GM23338 (cell line): ENCODE results near the gene ERN1. TPM values are rescaled to one million over a fixed set of nuclear protein-coding genes. Genes with fewer than 3 reads are reported as not detected.

ENCODE experiments used
- ATAC-seq: fragments of 200-7000 bp; cut with Tn5 transposase; 3 replicates; pipeline ENCODE4 v1.9.1; 2020
- DNase-seq: peaks from one replicate; pipeline ENCODE4 v3.0.0-alpha.2; 2015; ENCODE audit warnings: low spot score
- H2AFZ ChIP-seq: fragments of 200-600 bp; sonication (generic); 2 replicates; pipeline ENCODE4 v1.8.0; 2016; ENCODE audit warnings: antibody characterized with exemption, mild to moderate bottlenecking, moderate library complexity
- H3F3A ChIP-seq: fragments of 200-600 bp; sonication (generic); replicated peaks from 2 replicates; pipeline ENCODE4 v1.8.0; 2017; ENCODE audit warnings: antibody characterized with exemption, mixed run types, low read depth
- H3K27ac ChIP-seq: fragments of 200-600 bp; sonication (generic); 2 replicates; pipeline ENCODE4 v1.6.1; 2016; ENCODE audit warnings: low read depth
- H3K27me3 ChIP-seq: fragments of 200-600 bp; sonication (generic); 2 replicates; pipeline ENCODE4 v1.8.0; 2016; ENCODE audit warnings: mild to moderate bottlenecking, mixed run types, moderate library complexity; ENCODE audit not compliant: insufficient read depth
- H3K36me3 ChIP-seq: fragments of 200-600 bp; sonication (generic); 2 replicates; pipeline ENCODE4 v1.8.0; 2016; ENCODE audit warnings: mild to moderate bottlenecking; ENCODE audit not compliant: insufficient read depth
- H3K4me1 ChIP-seq: fragments of 200-600 bp; sonication (generic); 2 replicates; pipeline ENCODE4 v1.8.0; 2016; ENCODE audit warnings: mild to moderate bottlenecking, moderate library complexity; ENCODE audit not compliant: insufficient read depth
- H3K4me2 ChIP-seq: fragments of 200-600 bp; sonication (generic); 2 replicates; pipeline ENCODE4 v1.7.1; 2017; ENCODE audit warnings: mixed run types
- H3K4me3 ChIP-seq: fragments of 200-600 bp; sonication (generic); 2 replicates; pipeline ENCODE4 v1.6.1; 2016; ENCODE audit warnings: mixed run types
- H3K79me2 ChIP-seq: fragments of 200-600 bp; sonication (generic); replicated peaks from 2 replicates; pipeline ENCODE4 v1.8.0; 2017; ENCODE audit warnings: mild to moderate bottlenecking; ENCODE audit not compliant: insufficient read depth
- H3K9me2 ChIP-seq: fragments of 200-600 bp; sonication (generic); 2 replicates; pipeline ENCODE4 v1.8.0; 2017; ENCODE audit not compliant: insufficient read depth
- H4K20me1 ChIP-seq: fragments of 200-600 bp; sonication (generic); replicated peaks from 2 replicates; pipeline ENCODE4 v1.8.0; 2017; ENCODE audit warnings: mild to moderate bottlenecking; ENCODE audit not compliant: insufficient read depth
- H3K27ac Mint-ChIP-seq: 2 replicates; pipeline ENCODE4 v1.8.0; 2020; ENCODE audit warnings: inconsistent platforms, mild to moderate bottlenecking, moderate library complexity, mixed read lengths
- H3K27me3 Mint-ChIP-seq: 3 replicates; pipeline ENCODE4 v1.8.0; 2022; ENCODE audit warnings: low read depth, mild to moderate bottlenecking, moderate library complexity, mixed read lengths, inconsistent platforms; ENCODE audit not compliant: insufficient read depth, poor library complexity
- H3K36me3 Mint-ChIP-seq: 3 replicates; pipeline ENCODE4 v1.8.0; 2021; ENCODE audit warnings: low read depth, mild to moderate bottlenecking, inconsistent platforms, moderate library complexity, mixed read lengths
- H3K4me1 Mint-ChIP-seq: 3 replicates; pipeline ENCODE4 v1.8.0; 2020; ENCODE audit warnings: mild to moderate bottlenecking, inconsistent platforms, mixed read lengths
- H3K4me3 Mint-ChIP-seq: 3 replicates; pipeline ENCODE4 v1.8.0; 2021; ENCODE audit warnings: moderate library complexity, mild to moderate bottlenecking, inconsistent platforms, mixed read lengths
- H3K9me3 Mint-ChIP-seq: 3 replicates; pipeline ENCODE4 v1.8.0; 2020; ENCODE audit warnings: moderate library complexity, mild to moderate bottlenecking, inconsistent platforms, mixed read lengths
- CREB1 ChIP-seq: fragments of 250-450 bp; sonication (Bioruptor Pico); IDR thresholded peaks from 2 replicates; pipeline ENCODE4 v1.5.0; 2020; ENCODE audit warnings: low read depth, mild to moderate bottlenecking, moderate library complexity
- EZH2 ChIP-seq: fragments of 200-600 bp; sonication (generic); IDR thresholded peaks from one replicate; pipeline ENCODE4 v1.8.0; 2017; ENCODE audit warnings: antibody characterized with exemption, mild to moderate bottlenecking, low read depth; ENCODE audit not compliant: unreplicated experiment
- EZH2phosphoT487 ChIP-seq: fragments of 200-600 bp; sonication (generic); IDR thresholded peaks from one replicate; pipeline ENCODE4 v1.8.1; 2018; ENCODE audit warnings: antibody characterized with exemption; ENCODE audit not compliant: unreplicated experiment
- JUNB ChIP-seq: IDR thresholded peaks from one replicate; pipeline ENCODE4 v1.6.1; 2016; ENCODE audit warnings: antibody characterized with exemption; ENCODE audit not compliant: unreplicated experiment
- NANOG ChIP-seq: IDR thresholded peaks from 2 replicates; pipeline ENCODE4 v1.6.1; 2016; ENCODE audit warnings: antibody characterized with exemption, borderline replicate concordance
- POLR2AphosphoS5 ChIP-seq: IDR thresholded peaks from 2 replicates; pipeline ENCODE4 v1.6.1; 2016; ENCODE audit warnings: antibody characterized with exemption, low read depth
- STAT1 ChIP-seq: IDR thresholded peaks from one replicate; pipeline ENCODE4 v1.6.1; 2016; ENCODE audit warnings: antibody characterized with exemption; ENCODE audit not compliant: unreplicated experiment
- ZNF114 ChIP-seq: fragments of 250-450 bp; sonication (Bioruptor Pico); IDR thresholded peaks from 2 replicates; pipeline ENCODE4 v1.5.0; 2020; ENCODE audit warnings: mild to moderate bottlenecking, moderate library complexity
- ZNF331 ChIP-seq: fragments of 250-450 bp; sonication (Bioruptor Pico); IDR thresholded peaks from 2 replicates; pipeline ENCODE4 v1.5.0; 2020; ENCODE audit warnings: low read depth, mild to moderate bottlenecking, moderate library complexity
- polyA plus RNA-seq: library from polyadenylated mRNA; unstranded; fragments of >200 nt; fragmentation: Nextera tagmentation; extraction: Ambion mirVana; gene quantifications from 2 replicates; pipeline ENCODE4 v1.2.1, GENCODE V29; 2016
- total RNA-seq: library from RNA; depleted of rRNA; stranded (reverse); fragments of >200 nt; shearing (Covaris generic); gene quantifications from 2 replicates; pipeline ENCODE4 v1.2.3, GENCODE V29; 2014
- TF ChIP-seq, protein P1 (sequence below), 2 experiments: fragments of 200-600 bp in 1 of 2; sonication (generic) in 1 of 2; conservative IDR thresholded peaks; 2 replicates each; pipeline versions ENCODE4 v1.5.1 to v1.6.1; 2016 to 2017; ENCODE audit warnings: antibody characterized with exemption in 2 of 2, low read depth in 2 of 2, mild to moderate bottlenecking in 2 of 2, moderate library complexity in 1 of 2
- TF ChIP-seq, protein P2 (sequence below): fragments of 250-450 bp; sonication (Bioruptor Pico); IDR thresholded peaks from 2 replicates; pipeline ENCODE4 v1.5.0; 2020; ENCODE audit warnings: mild to moderate bottlenecking, moderate library complexity
- TF ChIP-seq, protein P3 (sequence below): IDR thresholded peaks from 2 replicates; pipeline ENCODE4 v1.6.1; 2016; ENCODE audit warnings: antibody characterized with exemption

ERN1 gene
- total and polyA plus RNA-seq, 2 experiments from 2014 or later, result 5.9 to 7.5 TPM

DNA sequence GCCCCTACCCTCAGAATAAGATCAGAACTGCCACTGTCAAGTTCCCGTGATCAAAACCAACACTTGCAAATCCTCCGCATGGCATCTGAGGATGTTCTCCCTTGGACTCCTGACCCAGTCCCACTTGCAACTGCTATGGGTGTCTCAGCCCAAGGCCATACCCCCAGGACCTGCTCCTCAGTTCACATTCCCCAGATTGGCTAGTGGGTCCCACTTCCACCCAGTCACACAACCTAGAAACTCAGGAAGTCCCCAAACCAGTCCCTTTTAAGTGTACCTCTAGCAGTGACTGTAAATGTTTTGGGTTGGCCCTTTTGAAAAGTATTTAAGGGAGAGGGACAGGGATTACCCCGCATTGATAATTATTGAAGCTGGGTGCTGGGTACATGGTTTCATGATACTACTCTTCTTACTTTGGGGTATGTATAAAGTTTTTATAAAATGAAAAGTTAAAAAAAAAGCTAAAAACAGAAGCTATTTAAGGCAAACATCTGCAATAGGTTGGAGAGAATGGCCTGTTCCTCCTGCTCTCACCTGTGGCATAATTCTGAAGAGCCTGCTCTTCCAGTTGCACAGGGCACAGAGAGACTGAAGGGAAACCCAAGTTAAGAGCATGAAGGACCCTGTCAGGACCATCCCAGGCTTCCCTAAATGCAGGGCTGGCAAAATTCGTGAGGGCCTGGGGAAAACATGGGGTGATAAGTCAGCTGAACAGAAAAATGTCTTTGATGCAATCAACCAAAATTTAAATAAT is 42.5 kb downstream of the ERN1 start:
- H3K9me2 ChIP-seq, result no peaks in the 10 kb centered on the region
- no peaks in the 10 kb centered on the region for H3K27me3 ChIP-seq
- H3K4me3 ChIP-seq, result no peak overlapping the region
- TF ChIP-seq, protein P1, sequence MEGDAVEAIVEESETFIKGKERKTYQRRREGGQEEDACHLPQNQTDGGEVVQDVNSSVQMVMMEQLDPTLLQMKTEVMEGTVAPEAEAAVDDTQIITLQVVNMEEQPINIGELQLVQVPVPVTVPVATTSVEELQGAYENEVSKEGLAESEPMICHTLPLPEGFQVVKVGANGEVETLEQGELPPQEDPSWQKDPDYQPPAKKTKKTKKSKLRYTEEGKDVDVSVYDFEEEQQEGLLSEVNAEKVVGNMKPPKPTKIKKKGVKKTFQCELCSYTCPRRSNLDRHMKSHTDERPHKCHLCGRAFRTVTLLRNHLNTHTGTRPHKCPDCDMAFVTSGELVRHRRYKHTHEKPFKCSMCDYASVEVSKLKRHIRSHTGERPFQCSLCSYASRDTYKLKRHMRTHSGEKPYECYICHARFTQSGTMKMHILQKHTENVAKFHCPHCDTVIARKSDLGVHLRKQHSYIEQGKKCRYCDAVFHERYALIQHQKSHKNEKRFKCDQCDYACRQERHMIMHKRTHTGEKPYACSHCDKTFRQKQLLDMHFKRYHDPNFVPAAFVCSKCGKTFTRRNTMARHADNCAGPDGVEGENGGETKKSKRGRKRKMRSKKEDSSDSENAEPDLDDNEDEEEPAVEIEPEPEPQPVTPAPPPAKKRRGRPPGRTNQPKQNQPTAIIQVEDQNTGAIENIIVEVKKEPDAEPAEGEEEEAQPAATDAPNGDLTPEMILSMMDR (conservative IDR thresholded peaks at IDR 0.05; ENCODE audit: low read depth in 2 of 2), result no peak
- TF ChIP-seq ZNF114 (CRISPR knock-in tag) (no peak), STAT1 (no peak), EZH2phosphoT487 (no peak), CREB1 (no peak), JUNB (no peak), ZNF331 (CRISPR knock-in tag) (no peak), POLR2AphosphoS5 (no peak), EZH2 (no peak), NANOG (no peak)
- TF ChIP-seq, protein P2, sequence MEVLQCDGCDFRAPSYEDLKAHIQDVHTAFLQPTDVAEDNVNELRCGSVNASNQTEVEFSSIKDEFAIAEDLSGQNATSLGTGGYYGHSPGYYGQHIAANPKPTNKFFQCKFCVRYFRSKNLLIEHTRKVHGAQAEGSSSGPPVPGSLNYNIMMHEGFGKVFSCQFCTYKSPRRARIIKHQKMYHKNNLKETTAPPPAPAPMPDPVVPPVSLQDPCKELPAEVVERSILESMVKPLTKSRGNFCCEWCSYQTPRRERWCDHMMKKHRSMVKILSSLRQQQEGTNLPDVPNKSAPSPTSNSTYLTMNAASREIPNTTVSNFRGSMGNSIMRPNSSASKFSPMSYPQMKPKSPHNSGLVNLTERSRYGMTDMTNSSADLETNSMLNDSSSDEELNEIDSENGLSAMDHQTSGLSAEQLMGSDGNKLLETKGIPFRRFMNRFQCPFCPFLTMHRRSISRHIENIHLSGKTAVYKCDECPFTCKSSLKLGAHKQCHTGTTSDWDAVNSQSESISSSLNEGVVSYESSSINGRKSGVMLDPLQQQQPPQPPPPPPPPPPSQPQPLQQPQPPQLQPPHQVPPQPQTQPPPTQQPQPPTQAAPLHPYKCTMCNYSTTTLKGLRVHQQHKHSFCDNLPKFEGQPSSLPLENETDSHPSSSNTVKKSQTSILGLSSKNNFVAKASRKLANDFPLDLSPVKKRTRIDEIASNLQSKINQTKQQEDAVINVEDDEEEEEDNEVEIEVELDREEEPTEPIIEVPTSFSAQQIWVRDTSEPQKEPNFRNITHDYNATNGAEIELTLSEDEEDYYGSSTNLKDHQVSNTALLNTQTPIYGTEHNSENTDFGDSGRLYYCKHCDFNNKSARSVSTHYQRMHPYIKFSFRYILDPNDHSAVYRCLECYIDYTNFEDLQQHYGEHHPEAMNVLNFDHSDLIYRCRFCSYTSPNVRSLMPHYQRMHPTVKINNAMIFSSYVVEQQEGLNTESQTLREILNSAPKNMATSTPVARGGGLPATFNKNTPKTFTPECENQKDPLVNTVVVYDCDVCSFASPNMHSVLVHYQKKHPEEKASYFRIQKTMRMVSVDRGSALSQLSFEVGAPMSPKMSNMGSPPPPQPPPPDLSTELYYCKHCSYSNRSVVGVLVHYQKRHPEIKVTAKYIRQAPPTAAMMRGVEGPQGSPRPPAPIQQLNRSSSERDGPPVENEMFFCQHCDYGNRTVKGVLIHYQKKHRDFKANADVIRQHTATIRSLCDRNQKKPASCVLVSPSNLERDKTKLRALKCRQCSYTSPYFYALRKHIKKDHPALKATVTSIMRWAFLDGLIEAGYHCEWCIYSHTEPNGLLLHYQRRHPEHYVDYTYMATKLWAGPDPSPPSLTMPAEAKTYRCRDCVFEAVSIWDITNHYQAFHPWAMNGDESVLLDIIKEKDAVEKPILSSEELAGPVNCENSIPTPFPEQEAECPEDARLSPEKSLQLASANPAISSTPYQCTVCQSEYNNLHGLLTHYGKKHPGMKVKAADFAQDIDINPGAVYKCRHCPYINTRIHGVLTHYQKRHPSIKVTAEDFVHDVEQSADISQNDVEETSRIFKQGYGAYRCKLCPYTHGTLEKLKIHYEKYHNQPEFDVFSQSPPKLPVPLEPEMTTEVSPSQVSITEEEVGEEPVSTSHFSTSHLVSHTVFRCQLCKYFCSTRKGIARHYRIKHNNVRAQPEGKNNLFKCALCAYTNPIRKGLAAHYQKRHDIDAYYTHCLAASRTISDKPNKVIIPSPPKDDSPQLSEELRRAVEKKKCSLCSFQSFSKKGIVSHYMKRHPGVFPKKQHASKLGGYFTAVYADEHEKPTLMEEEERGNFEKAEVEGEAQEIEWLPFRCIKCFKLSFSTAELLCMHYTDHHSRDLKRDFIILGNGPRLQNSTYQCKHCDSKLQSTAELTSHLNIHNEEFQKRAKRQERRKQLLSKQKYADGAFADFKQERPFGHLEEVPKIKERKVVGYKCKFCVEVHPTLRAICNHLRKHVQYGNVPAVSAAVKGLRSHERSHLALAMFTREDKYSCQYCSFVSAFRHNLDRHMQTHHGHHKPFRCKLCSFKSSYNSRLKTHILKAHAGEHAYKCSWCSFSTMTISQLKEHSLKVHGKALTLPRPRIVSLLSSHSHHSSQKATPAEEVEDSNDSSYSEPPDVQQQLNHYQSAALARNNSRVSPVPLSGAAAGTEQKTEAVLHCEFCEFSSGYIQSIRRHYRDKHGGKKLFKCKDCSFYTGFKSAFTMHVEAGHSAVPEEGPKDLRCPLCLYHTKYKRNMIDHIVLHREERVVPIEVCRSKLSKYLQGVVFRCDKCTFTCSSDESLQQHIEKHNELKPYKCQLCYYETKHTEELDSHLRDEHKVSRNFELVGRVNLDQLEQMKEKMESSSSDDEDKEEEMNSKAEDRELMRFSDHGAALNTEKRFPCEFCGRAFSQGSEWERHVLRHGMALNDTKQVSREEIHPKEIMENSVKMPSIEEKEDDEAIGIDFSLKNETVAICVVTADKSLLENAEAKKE (CRISPR knock-in tag), result no peak
- TF ChIP-seq, protein P3, sequence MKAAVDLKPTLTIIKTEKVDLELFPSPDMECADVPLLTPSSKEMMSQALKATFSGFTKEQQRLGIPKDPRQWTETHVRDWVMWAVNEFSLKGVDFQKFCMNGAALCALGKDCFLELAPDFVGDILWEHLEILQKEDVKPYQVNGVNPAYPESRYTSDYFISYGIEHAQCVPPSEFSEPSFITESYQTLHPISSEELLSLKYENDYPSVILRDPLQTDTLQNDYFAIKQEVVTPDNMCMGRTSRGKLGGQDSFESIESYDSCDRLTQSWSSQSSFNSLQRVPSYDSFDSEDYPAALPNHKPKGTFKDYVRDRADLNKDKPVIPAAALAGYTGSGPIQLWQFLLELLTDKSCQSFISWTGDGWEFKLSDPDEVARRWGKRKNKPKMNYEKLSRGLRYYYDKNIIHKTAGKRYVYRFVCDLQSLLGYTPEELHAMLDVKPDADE, result no peak
- Mint-ChIP-seq H3K27me3 (no peaks in the 10 kb centered on the region), H3K36me3 (no peaks in the 10 kb centered on the region), H3K27ac (0 out of 2 replicates have a peak overlapping the region, but pooled peaks have one; percentile 8), H3K9me3 (no peaks in the 10 kb centered on the region), H3K4me3 (no peak overlapping the region), H3K4me1 (peaks cover 6% of the 10 kb centered on the region; the same call in 2 of the 3 replicates)
- DNase-seq (no peak), ATAC-seq (no peak)
- no peaks in the 10 kb centered on the region for H3F3A ChIP-seq
- peaks cover 11% of the 10 kb centered on the region for H3K4me1 ChIP-seq
- H3K4me2 ChIP-seq, result no peak overlapping the region
- no peaks in the 10 kb centered on the region for H3K79me2 ChIP-seq
- H3K27ac ChIP-seq, result no peak overlapping the region
- H3K36me3 ChIP-seq, result no peaks in the 10 kb centered on the region
- no peaks in the 10 kb centered on the region for H4K20me1 ChIP-seq
- no peak overlapping the region for H2AFZ ChIP-seq
